Activated CD8-positive, alpha-beta T cell treated with anti-CD3 and anti-CD28 coated beads for 36 hours (primary cell): ENCODE measurements around the gene FAAP24. TPM values are rescaled to one million over a fixed set of nuclear protein-coding genes. Genes with fewer than 3 reads are reported as not detected.
"Not testable (repeated sequence)": the region's sequence is repeated elsewhere in the genome, so short reads cannot be mapped to it uniquely, and the experiment has no call there.

Source experiments
- ATAC-seq: fragments of 200-7000 bp; cut with Tn5 transposase; one replicate; pipeline ENCODE4 v1.10.0; 2021; ENCODE audit warnings: mild to moderate bottlenecking, moderate library complexity
- CTCF ChIA-PET: fragments of 350-600 bp; sonication (Branson Sonifier 250); formaldehyde crosslinking; loops from one replicate; lab custom pipeline; 2021; ENCODE audit warnings: antibody characterized with exemption; lab: Charles Lee
- POLR2A ChIA-PET: fragments of 350-600 bp; sonication (Branson Sonifier 250); formaldehyde crosslinking; loops from one replicate; lab custom pipeline; 2021; ENCODE audit warnings: antibody characterized with exemption; lab: Charles Lee
- DNase-seq: peaks from one replicate; pipeline ENCODE4 v3.0.0-alpha.2; 2020
- H3K27ac Mint-ChIP-seq: one replicate; pipeline ENCODE4 v1.8.0; 2021; ENCODE audit warnings: mild to moderate bottlenecking, mixed read lengths
- H3K27me3 Mint-ChIP-seq: one replicate; pipeline ENCODE4 v1.8.0; 2021; ENCODE audit warnings: mixed read lengths
- H3K36me3 Mint-ChIP-seq: one replicate; pipeline ENCODE4 v1.8.0; 2021; ENCODE audit warnings: low read depth, mixed read lengths
- H3K4me1 Mint-ChIP-seq: one replicate; pipeline ENCODE4 v1.8.0; 2021; ENCODE audit warnings: low read depth, mixed read lengths
- H3K4me3 Mint-ChIP-seq: one replicate; pipeline ENCODE4 v1.8.0; 2021; ENCODE audit warnings: mild to moderate bottlenecking, moderate library complexity, mixed read lengths
- H3K9me3 Mint-ChIP-seq: one replicate; pipeline ENCODE4 v1.8.0; 2021; ENCODE audit warnings: mixed read lengths
- CTCF ChIP-seq: fragments of 200-600 bp; IDR thresholded peaks from one replicate; pipeline ENCODE4 v1.8.0; 2022; ENCODE audit warnings: antibody characterized with exemption, mild to moderate bottlenecking
- intact Hi-C: fragments of 100-400 bp; cut with micrococcal nuclease; formaldehyde crosslinking; loops from one replicate; pipeline ENCODE4 v1.10.0; 2022
- total RNA-seq, 2 experiments: library from RNA; stranded (reverse); gene quantifications; one replicate each; pipeline ENCODE4 v1.2.3, GENCODE V29; 2021

Gene FAAP24
- total RNA-seq, 2 experiments from 2014 or later: 6.7 to 8.2 TPM

- peaks cover 8% of the 10 kb centered on the region for H3K4me1 Mint-ChIP-seq
- POLR2A ChIA-PET: interaction anchor here (1.0 kb wide), 1 partner anchor 168 kb away, joined by 3 read pairs; no protein-coding TSS in a partner anchor
- DNase-seq: no peak
- CTCF ChIA-PET: no interaction called here
- ATAC-seq: no peak
- H3K27me3 Mint-ChIP-seq: no peaks in the 10 kb centered on the region
- intact Hi-C loops: no loop called here
- H3K36me3 Mint-ChIP-seq: peaks cover 2% of the 10 kb centered on the region
- no peak overlapping the region for H3K27ac Mint-ChIP-seq
- H3K4me3 Mint-ChIP-seq: no peak overlapping the region
- no peaks in the 10 kb centered on the region for H3K9me3 Mint-ChIP-seq
- TF ChIP-seq CTCF: no peak
Measured at GRCh38 chr19:32969549-32969948, 2.5 kb upstream of the FAAP24 start.

GRCh38 chr19:32971012-32971595 is 938 bp upstream of the FAAP24 start:
- ChIA-PET CTCF (interaction anchor here (0.8 to 1.3 kb wide), 2 partner anchors 109 to 154 kb away, joined by 3 to 4 read pairs; partner anchors contain the start of gene GPATCH1), POLR2A (no interaction called here)
- H3K36me3 Mint-ChIP-seq: peaks cover 7% of the 10 kb centered on the region
- no peak for TF ChIP-seq CTCF
- H3K4me3 Mint-ChIP-seq: peak overlapping the region; percentile 98
- no peaks in the 10 kb centered on the region for H3K9me3 Mint-ChIP-seq
- peak overlapping the region; percentile 88 for H3K27ac Mint-ChIP-seq
- peaks cover 8% of the 10 kb centered on the region for H3K4me1 Mint-ChIP-seq
- DNase-seq: no peak
- intact Hi-C loops: no loop called here
- H3K27me3 Mint-ChIP-seq: no peaks in the 10 kb centered on the region
- ATAC-seq: no peak

DNA sequence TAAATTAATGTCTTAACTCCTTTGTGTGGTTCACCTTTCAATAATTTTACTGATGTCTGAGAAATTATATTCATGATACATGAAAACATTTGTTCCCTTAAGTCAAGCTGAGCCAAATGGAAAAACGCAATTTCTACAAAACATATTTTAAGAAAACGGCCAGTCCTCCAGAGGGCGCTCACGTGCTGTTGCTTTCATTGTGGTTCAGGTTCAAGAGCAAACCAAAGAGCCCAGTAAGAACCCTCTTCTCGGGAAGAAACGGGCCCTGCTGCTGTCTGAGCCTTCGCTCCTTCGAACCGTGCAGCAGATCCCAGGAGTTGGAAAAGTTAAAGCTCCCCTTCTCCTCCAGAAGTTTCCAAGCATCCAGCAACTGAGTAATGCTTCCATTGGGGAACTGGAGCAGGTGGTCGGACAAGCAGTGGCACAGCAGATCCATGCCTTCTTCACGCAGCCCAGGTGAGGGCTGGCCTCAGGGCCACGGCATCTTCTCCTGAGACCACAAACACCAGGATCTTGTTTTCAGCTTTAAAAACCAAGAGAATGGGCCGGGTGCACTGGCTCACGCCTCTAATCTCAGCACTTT is 4.3 kb downstream of the FAAP24 start:
- H3K36me3 Mint-ChIP-seq: peaks cover 12% of the 10 kb centered on the region
- H3K4me1 Mint-ChIP-seq: peaks cover under 1% of the 10 kb centered on the region
- DNase-seq (peak; percentile 88), ATAC-seq (no peak)
- no peaks in the 10 kb centered on the region for H3K9me3 Mint-ChIP-seq
- H3K4me3 Mint-ChIP-seq: no peak overlapping the region
- POLR2A ChIA-PET: no interaction called here
- TF ChIP-seq CTCF: peak; percentile 84
- H3K27me3 Mint-ChIP-seq: no peaks in the 10 kb centered on the region
- intact Hi-C loops: loop anchor here (5.0 kb wide), 1 partner anchor 141 kb away; no protein-coding TSS in a partner anchor
- CTCF ChIA-PET: interaction anchor here (0.9 to 3.2 kb wide), 18 partner anchors 9 to 334 kb away, joined by 3 to 20 read pairs (median 3); no protein-coding TSS in a partner anchor
- H3K27ac Mint-ChIP-seq: no peak overlapping the region

DNA sequence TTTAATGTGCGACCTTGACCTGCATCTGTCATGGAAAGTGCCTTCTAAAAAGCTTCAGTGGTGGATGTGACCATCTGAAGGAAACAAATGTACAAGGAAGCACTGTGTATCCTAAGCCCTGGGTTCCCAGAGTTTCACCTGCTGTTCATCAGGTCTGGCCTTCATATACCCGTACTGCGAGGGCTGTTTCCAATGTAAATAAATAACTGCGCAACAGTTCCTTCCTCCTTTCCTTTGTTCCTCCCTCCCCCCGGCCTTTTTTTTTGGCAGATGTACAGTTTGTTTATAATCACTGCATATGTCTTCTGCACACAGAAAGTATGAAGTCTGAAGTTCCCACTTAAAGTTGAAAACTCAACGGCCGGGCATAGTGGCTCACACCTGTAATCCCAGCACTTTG is 5.2 kb downstream of the FAAP24 start:
- no peaks in the 10 kb centered on the region for H3K27me3 Mint-ChIP-seq
- ATAC-seq (no peak), DNase-seq (no peak)
- no peaks in the 10 kb centered on the region for H3K9me3 Mint-ChIP-seq
- TF ChIP-seq CTCF: no peak
- H3K4me1 Mint-ChIP-seq: no peaks in the 10 kb centered on the region
- ChIA-PET CTCF (interaction anchor here (1.0 to 3.2 kb wide), 8 partner anchors 8 to 200 kb away, joined by 3 to 20 read pairs (median 8); no protein-coding TSS in a partner anchor), POLR2A (no interaction called here)
- peaks cover 11% of the 10 kb centered on the region for H3K36me3 Mint-ChIP-seq
- intact Hi-C loops: loop anchor here (5.0 kb wide), 1 partner anchor 140 kb away; no protein-coding TSS in a partner anchor
- no peak overlapping the region for H3K27ac Mint-ChIP-seq
- H3K4me3 Mint-ChIP-seq: no peak overlapping the region

DNA sequence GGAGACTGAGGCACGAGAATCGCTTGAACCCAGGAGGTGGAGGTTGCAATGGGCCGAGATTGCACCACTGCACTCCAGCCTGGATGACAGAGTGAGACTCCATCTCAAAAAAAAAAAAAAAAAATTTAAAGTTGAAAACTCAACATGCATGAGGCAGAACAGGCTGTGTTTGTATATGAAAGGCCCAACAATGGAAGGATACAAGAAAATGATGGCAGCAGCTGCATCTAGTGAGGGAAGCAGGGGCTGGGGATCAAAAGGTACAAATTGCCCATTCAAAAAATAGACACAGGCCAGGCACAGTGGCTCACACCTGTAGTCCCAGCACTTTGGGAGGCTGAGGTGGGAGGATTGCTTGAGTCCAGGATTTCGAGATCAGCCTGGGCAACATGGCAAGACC is 5.8 kb downstream of the FAAP24 start:
- intact Hi-C loops: loop anchor here (5.0 kb wide), 1 partner anchor 139 kb away; no protein-coding TSS in a partner anchor
- CTCF ChIA-PET: interaction anchor here (2.4 kb wide), 1 partner anchor 8 kb away, joined by 12 read pairs; no protein-coding TSS in a partner anchor
- POLR2A ChIA-PET, H3K27me3 Mint-ChIP-seq, DNase-seq, H3K4me1 Mint-ChIP-seq, H3K9me3 Mint-ChIP-seq, H3K27ac Mint-ChIP-seq, ATAC-seq, H3K4me3 Mint-ChIP-seq: not testable (repeated sequence)
- H3K36me3 Mint-ChIP-seq: peaks cover 11% of the 10 kb centered on the region

- CTCF ChIA-PET: not testable (repeated sequence)
Measured at GRCh38 chr19:32979807-32980206, 7.8 kb downstream of the FAAP24 start.

DNA sequence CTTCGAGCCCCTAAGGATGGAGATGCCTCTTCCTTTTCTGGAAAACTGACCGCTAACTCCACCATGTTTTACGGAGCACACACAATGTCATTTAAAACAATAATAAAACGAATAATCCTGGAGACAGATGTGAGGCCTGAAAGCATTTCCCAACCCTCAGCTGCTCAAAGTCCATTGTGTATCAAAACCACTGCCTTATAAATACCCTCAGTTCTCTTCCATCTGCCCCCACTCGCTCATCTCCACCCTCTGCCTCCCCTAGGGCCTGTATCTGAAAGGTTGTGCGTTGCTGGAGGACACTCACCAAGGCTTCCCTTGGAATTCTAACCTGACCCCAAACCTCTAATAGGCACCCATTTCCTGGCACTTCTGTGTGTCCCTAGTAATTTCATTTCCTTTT is 10.4 kb downstream of the FAAP24 start:
- H3K9me3 Mint-ChIP-seq, H3K27me3 Mint-ChIP-seq, intact Hi-C loops, H3K4me3 Mint-ChIP-seq, ATAC-seq, H3K27ac Mint-ChIP-seq, DNase-seq, CTCF ChIA-PET, H3K36me3 Mint-ChIP-seq, H3K4me1 Mint-ChIP-seq, POLR2A ChIA-PET: not testable (repeated sequence)

More at GRCh38 chr19:32979807-32980206, 7.8 kb downstream of the FAAP24 start:
- H3K9me3 Mint-ChIP-seq, H3K27ac Mint-ChIP-seq, H3K4me3 Mint-ChIP-seq, H3K4me1 Mint-ChIP-seq, H3K27me3 Mint-ChIP-seq, DNase-seq, POLR2A ChIA-PET, ATAC-seq: not testable (repeated sequence)
- intact Hi-C loops: loop anchor here (5.0 kb wide), 1 partner anchor 137 kb away; no protein-coding TSS in a partner anchor
- peaks cover 11% of the 10 kb centered on the region for H3K36me3 Mint-ChIP-seq

- H3K27ac Mint-ChIP-seq, ATAC-seq, POLR2A ChIA-PET, intact Hi-C loops, CTCF ChIA-PET, H3K9me3 Mint-ChIP-seq, H3K36me3 Mint-ChIP-seq, H3K27me3 Mint-ChIP-seq, H3K4me1 Mint-ChIP-seq, DNase-seq, H3K4me3 Mint-ChIP-seq: not testable (repeated sequence)
Measured at GRCh38 chr19:32988254-32988653, 16.2 kb downstream of the FAAP24 start.
